ENCODE measurements around the gene CCNT2. TPM values are rescaled to one million over a fixed set of nuclear protein-coding genes. Genes with fewer than 3 reads are reported as not detected.

CCNT2 gene
- total and polyA plus RNA-seq, 4 donors, result 6.0 to 33.0 (median 14.9) TPM

GRCh38 chr2:134873152-134873551 is 45.5 kb upstream of the CCNT2 start:
- Histone ChIP-seq H3K4me1 (ENCODE audit: control insufficient read depth in 4 of 4, insufficient read depth in 4 of 4, low read length in 3 of 4) (peaks cover 3 to 22% (median 11%) of the 10 kb centered on the region in 4 donors), H3K4me3 (ENCODE audit: low read depth in 1 of 3, low read length in 3 of 3) (no peak overlapping the region), H3K27me3 (ENCODE audit: control insufficient read depth in 4 of 4, insufficient read depth in 4 of 4, low read length in 3 of 4) (no peaks in the 10 kb centered on the region), H3K27ac (ENCODE audit: low read depth in 1 of 2, low read length in 2 of 2) (no peak overlapping the region), H3K36me3 (ENCODE audit: control insufficient read depth in 4 of 4, insufficient read depth in 3 of 4, low read depth in 1 of 4, low read length in 3 of 4) (peaks cover 1 to 57% (median 44%) of the 10 kb centered on the region in 4 donors), H3K9me3 (ENCODE audit: control insufficient read depth in 4 of 4, low read length in 3 of 4) (no peaks in the 10 kb centered on the region), H3K9ac (ENCODE audit: low read depth in 1 of 2, low read length in 2 of 2) (no peak overlapping the region)
- 98% methylated on average over 2 of the region's 2 CpGs for WGBS
- no peak for DNase-seq (ENCODE audit: low spot score)
- no peak for TF ChIP-seq HNF4A (conservative IDR thresholded peaks at IDR 0.05)
- no peak for TF ChIP-seq ZBTB33 (IDR thresholded peaks at IDR 0.05)
- TF ChIP-seq SP1 (IDR thresholded peaks at IDR 0.05), result no peak
- TF ChIP-seq FOXA1 (IDR thresholded peaks at IDR 0.05), result no peak
- TF ChIP-seq NR2F2 (IDR thresholded peaks at IDR 0.05), result no peak
- no peak for TF ChIP-seq FOXA2 (IDR thresholded peaks at IDR 0.05)
- no peak for TF ChIP-seq CTCF (IDR thresholded peaks at IDR 0.05; ENCODE audit: low read depth, low read length, missing input control)
- no peak for TF ChIP-seq HNF4G (IDR thresholded peaks at IDR 0.05)
- TF ChIP-seq RXRA (IDR thresholded peaks at IDR 0.05), result no peak
- no peak for TF ChIP-seq TAF1 (conservative IDR thresholded peaks at IDR 0.05)
- no peak for TF ChIP-seq JUND (IDR thresholded peaks at IDR 0.05)
- TF ChIP-seq RAD21 (IDR thresholded peaks at IDR 0.05), result no peak
- TF ChIP-seq MAX (IDR thresholded peaks at IDR 0.05), result no peak
- no peak for TF ChIP-seq YY1 (IDR thresholded peaks at IDR 0.05)
- no peak for TF ChIP-seq REST (IDR thresholded peaks at IDR 0.05)
- TF ChIP-seq ATF3 (IDR thresholded peaks at IDR 0.05), result no peak
- no peak for TF ChIP-seq GABPA (IDR thresholded peaks at IDR 0.05 in 1 of 2, conservative IDR thresholded peaks at IDR 0.05 in 1 of 2)
- TF ChIP-seq EGR1 (IDR thresholded peaks at IDR 0.05; ENCODE audit: low read depth in 2 of 2), result no peak

Data from liver (tissue), 9 donors.